ENCODE measurements around the gene TGFB1I1.
A peak's percentile ranks its signal among the peaks of the same experiment; 100 is the strongest.

The TGFB1I1 gene

GRCh38 chr16:31453255-31454204, 18.4 kb upstream of the TGFB1I1 start:
- Histone ChIP-seq H3K27me3 (ENCODE audit: control insufficient read depth in 1 of 2, insufficient read depth in 2 of 2, low read length in 2 of 2) (no peaks in the 10 kb centered on the region), H3K4me3 (ENCODE audit: low read depth in 1 of 2, low read length in 2 of 2) (no peak overlapping the region), H3K9ac (ENCODE audit: low read length) (no peak overlapping the region), H3K36me3 (ENCODE audit: insufficient read depth, low read length) (no peaks in the 10 kb centered on the region), H3K9me3 (ENCODE audit: low read length) (no peaks in the 10 kb centered on the region), H3K27ac (ENCODE audit: low read depth, low read length) (no peak overlapping the region), H3K4me1 (ENCODE audit: insufficient read depth, low read length) (peaks cover 53% of the 10 kb centered on the region)

DNA sequence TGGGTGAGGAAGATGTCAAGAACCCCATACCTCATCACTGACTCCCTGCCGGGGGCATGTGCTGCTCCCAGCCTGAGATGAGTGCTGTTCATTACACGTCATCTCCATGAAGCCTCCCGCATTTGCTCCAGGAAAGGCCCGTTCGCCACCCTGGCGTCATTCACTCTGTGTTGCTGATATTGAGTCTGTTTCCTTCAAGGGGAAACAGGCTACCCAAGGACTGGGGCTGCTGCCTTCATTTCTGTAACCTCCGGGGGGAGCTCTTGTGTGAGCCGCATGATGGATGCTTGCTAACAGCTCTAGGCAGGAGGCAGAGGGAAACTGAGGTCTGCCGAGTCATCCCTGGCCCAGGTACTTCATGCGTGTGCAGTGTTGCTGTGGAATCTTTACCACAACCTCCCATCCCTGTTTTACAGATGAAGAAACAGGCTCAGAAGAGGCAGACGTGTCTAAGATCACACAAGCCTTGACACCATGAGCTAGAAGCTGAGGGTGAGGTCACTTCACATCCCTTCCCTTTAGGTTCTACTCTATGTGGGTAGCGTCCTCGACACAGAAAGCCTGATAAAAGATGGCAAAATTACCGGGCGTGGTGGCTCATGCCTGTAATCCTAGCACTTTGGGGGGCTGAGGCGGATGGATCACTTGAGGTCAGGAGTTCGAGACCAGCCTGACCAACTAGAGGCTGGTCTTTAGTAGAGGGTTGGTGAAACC, 16.2 kb upstream of the TGFB1I1 start:
- H3K9ac ChIP-seq (ENCODE audit: low read length): no peak overlapping the region

DNA sequence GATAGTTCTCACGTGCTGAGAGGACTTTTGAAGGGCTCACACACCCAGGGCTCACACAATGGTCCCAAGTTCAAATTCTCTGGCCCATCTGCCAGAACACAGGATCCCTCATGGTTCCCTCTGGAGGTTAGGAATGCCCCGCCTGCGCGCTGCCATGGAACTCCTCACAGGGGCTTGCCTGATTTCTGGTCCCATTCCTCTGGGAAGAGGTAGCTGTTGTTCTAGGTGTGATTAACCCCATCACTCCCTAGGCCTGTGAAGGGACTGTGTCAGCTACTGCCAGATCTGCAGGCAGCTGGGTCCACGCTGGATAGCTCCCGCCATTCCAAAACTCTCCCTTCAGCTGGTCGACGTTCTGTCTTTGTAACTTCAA, 15.0 kb upstream of the TGFB1I1 start:
- Histone ChIP-seq H3K4me1 (ENCODE audit: insufficient read depth, low read length) (peaks cover 54% of the 10 kb centered on the region), H3K36me3 (ENCODE audit: insufficient read depth, low read length) (peaks cover 3% of the 10 kb centered on the region), H3K9me3 (ENCODE audit: low read length) (no peaks in the 10 kb centered on the region), H3K4me3 (ENCODE audit: low read depth in 1 of 2, low read length in 2 of 2) (no peak overlapping the region), H3K27me3 (ENCODE audit: control insufficient read depth in 1 of 2, insufficient read depth in 2 of 2, low read length in 2 of 2) (no peaks in the 10 kb centered on the region), H3K9ac (ENCODE audit: low read length) (no peak overlapping the region), H3K27ac (ENCODE audit: low read depth, low read length) (no peak overlapping the region)

More for the DNA sequence above, 16.2 kb upstream of the TGFB1I1 start:
- no peaks in the 10 kb centered on the region for H3K9me3 ChIP-seq (ENCODE audit: low read length)
- H3K27ac ChIP-seq (ENCODE audit: low read depth, low read length): no peak overlapping the region
- H3K4me3 ChIP-seq (ENCODE audit: low read depth in 1 of 2, low read length in 2 of 2): no peak overlapping the region
- H3K36me3 ChIP-seq (ENCODE audit: insufficient read depth, low read length): no peaks in the 10 kb centered on the region
- H3K4me1 ChIP-seq (ENCODE audit: insufficient read depth, low read length): peaks cover 62% of the 10 kb centered on the region
- H3K27me3 ChIP-seq (ENCODE audit: control insufficient read depth in 1 of 2, insufficient read depth in 2 of 2, low read length in 2 of 2): no peaks in the 10 kb centered on the region

GRCh38 chr16:31458073-31458843, 13.7 kb upstream of the TGFB1I1 start:
- peaks cover 11% of the 10 kb centered on the region for H3K36me3 ChIP-seq (ENCODE audit: insufficient read depth, low read length)
- H3K27me3 ChIP-seq (ENCODE audit: control insufficient read depth in 1 of 2, insufficient read depth in 2 of 2, low read length in 2 of 2): no peaks in the 10 kb centered on the region
- peak overlapping the region; percentile 79 for H3K9ac ChIP-seq (ENCODE audit: low read length)
- H3K4me3 ChIP-seq (ENCODE audit: low read depth in 1 of 2, low read length in 2 of 2): peak overlapping the region; percentile 69 to 78
- peaks cover 45% of the 10 kb centered on the region for H3K4me1 ChIP-seq (ENCODE audit: insufficient read depth, low read length)
- no peaks in the 10 kb centered on the region for H3K9me3 ChIP-seq (ENCODE audit: low read length)
- peak overlapping the region; percentile 96 for H3K27ac ChIP-seq (ENCODE audit: low read depth, low read length)

DNA sequence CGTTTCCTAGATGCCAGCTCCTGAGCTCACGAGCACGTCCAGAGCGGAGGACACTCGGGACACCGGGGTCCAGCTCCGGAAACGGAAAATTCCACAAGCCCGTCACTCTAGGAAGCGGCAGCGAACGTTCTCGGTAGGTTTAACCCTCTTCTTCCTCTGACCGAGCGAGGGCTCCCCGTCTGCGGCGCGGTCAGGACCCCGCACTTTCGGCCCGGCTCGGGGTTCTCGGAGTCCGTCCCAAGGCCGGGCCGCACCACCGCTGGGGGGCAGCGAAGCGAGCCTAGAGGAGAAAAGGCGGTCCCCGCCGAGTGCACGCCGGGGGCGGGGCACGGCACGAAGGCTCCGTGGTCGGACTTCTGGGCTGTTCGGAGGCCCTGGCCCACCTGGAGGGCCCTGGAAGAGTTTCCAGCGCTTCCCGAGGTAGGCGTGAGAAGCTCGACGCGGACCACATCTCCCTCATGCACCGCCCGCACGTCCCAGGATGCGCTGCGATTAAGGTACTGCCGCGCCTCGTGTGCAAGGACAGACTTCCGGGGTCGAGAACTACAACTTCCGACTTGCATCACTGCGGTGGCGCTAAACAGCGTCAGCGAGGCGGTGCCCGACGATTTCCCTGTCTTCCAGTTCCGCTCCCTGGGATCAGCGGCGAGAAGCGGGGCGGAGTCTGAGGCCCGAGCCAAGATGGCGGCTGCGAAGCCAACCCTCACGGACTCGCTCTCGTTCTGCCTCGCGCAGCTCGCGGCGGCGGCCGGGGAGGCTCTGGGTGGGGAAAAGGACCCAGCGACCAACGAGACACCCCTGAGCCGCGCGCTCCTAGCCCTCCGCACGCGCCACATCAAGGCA, 12.9 kb upstream of the TGFB1I1 start, which contains the start of gene ARMC5:
Gene ARMC5, plus strand, starts transcription at position 658 of the 843 bp plus-strand sequence. Its CDS starts 24 bp downstream, at position 682.
- Histone ChIP-seq H3K36me3 (ENCODE audit: insufficient read depth, low read length) (peaks cover 11% of the 10 kb centered on the region), H3K4me1 (ENCODE audit: insufficient read depth, low read length) (peaks cover 39% of the 10 kb centered on the region), H3K4me3 (ENCODE audit: low read depth in 1 of 2, low read length in 2 of 2) (peak within 1 kb of the TSS; percentile 69 to 78), H3K27me3 (ENCODE audit: control insufficient read depth in 1 of 2, insufficient read depth in 2 of 2, low read length in 2 of 2) (no peaks in the 10 kb centered on the region), H3K27ac (ENCODE audit: low read depth, low read length) (peak within 1 kb of the TSS; percentile 96), H3K9ac (ENCODE audit: low read length) (peak within 1 kb of the TSS; percentile 79), H3K9me3 (ENCODE audit: low read length) (no peaks in the 10 kb centered on the region)

- peak overlapping the region; percentile 69 to 78 for H3K4me3 ChIP-seq (ENCODE audit: low read depth in 1 of 2, low read length in 2 of 2)
- peak overlapping the region; percentile 96 for H3K27ac ChIP-seq (ENCODE audit: low read depth, low read length)
- peak overlapping the region; percentile 36 for H3K9ac ChIP-seq (ENCODE audit: low read length)
- no peaks in the 10 kb centered on the region for H3K27me3 ChIP-seq (ENCODE audit: control insufficient read depth in 1 of 2, insufficient read depth in 2 of 2, low read length in 2 of 2)
- peaks cover 39% of the 10 kb centered on the region for H3K4me1 ChIP-seq (ENCODE audit: insufficient read depth, low read length)
- no peaks in the 10 kb centered on the region for H3K9me3 ChIP-seq (ENCODE audit: low read length)
- peaks cover 11% of the 10 kb centered on the region for H3K36me3 ChIP-seq (ENCODE audit: insufficient read depth, low read length)
Measured at GRCh38 chr16:31459687-31460581, 12.0 kb upstream of the TGFB1I1 start.

DNA sequence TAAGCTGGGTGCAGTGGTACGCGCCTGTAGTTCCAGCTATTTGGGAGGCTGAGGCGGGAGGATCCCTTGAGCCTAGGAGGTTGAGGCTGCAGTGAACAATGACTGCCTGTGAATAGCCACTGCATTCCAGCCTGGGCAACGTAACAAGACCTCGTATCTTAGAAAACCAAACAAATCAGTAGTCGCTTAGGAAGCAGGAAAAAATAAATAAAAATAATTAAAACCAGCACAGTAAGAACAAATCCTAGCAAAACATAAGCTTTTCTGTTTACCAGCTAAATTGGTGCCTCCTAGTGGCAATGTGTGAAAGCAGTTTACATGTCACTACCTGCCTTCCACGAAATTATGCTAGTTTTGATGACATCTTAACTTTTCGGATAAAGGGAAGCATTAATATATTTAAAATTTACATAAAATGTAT, 11.4 kb upstream of the TGFB1I1 start:
- H3K9ac ChIP-seq (ENCODE audit: low read length): peak overlapping the region; percentile 36
- peak overlapping the region in 1 of 2 donors; percentile 52 for H3K4me3 ChIP-seq (ENCODE audit: low read depth in 1 of 2, low read length in 2 of 2)
- peaks cover 33% of the 10 kb centered on the region for H3K4me1 ChIP-seq (ENCODE audit: insufficient read depth, low read length)
- no peaks in the 10 kb centered on the region for H3K27me3 ChIP-seq (ENCODE audit: control insufficient read depth in 1 of 2, insufficient read depth in 2 of 2, low read length in 2 of 2)
- no peaks in the 10 kb centered on the region for H3K9me3 ChIP-seq (ENCODE audit: low read length)
- peak overlapping the region; percentile 69 for H3K27ac ChIP-seq (ENCODE audit: low read depth, low read length)
- H3K36me3 ChIP-seq (ENCODE audit: insufficient read depth, low read length): peaks cover 11% of the 10 kb centered on the region

- peaks cover 11% of the 10 kb centered on the region for H3K36me3 ChIP-seq (ENCODE audit: insufficient read depth, low read length)
- no peak overlapping the region for H3K4me3 ChIP-seq (ENCODE audit: low read depth in 1 of 2, low read length in 2 of 2)
- H3K9me3 ChIP-seq (ENCODE audit: low read length): no peaks in the 10 kb centered on the region
- no peak overlapping the region for H3K27ac ChIP-seq (ENCODE audit: low read depth, low read length)
- peaks cover 27% of the 10 kb centered on the region for H3K4me1 ChIP-seq (ENCODE audit: insufficient read depth, low read length)
- no peak overlapping the region for H3K9ac ChIP-seq (ENCODE audit: low read length)
- no peaks in the 10 kb centered on the region for H3K27me3 ChIP-seq (ENCODE audit: control insufficient read depth in 1 of 2, insufficient read depth in 2 of 2, low read length in 2 of 2)
Measured at GRCh38 chr16:31461201-31461920, 10.6 kb upstream of the TGFB1I1 start.

- H3K9me3 ChIP-seq (ENCODE audit: low read length): no peaks in the 10 kb centered on the region
- H3K4me1 ChIP-seq (ENCODE audit: insufficient read depth, low read length): peaks cover 19% of the 10 kb centered on the region
- peaks cover 11% of the 10 kb centered on the region for H3K36me3 ChIP-seq (ENCODE audit: insufficient read depth, low read length)
- H3K9ac ChIP-seq (ENCODE audit: low read length): no peak overlapping the region
- H3K27ac ChIP-seq (ENCODE audit: low read depth, low read length): no peak overlapping the region
- no peak overlapping the region for H3K4me3 ChIP-seq (ENCODE audit: low read depth in 1 of 2, low read length in 2 of 2)
- H3K27me3 ChIP-seq (ENCODE audit: control insufficient read depth in 1 of 2, insufficient read depth in 2 of 2, low read length in 2 of 2): no peaks in the 10 kb centered on the region
Measured at GRCh38 chr16:31461921-31462804, 9.8 kb upstream of the TGFB1I1 start.
